Body of pancreas (tissue), 4 donors: ENCODE results near the gene SERPINF2.

Source experiments
- POLR2A ChIP-seq, 3 donors: fragments of 450-650 bp; IDR thresholded peaks; one replicate each; pipeline ENCODE4 v1.6.1; 2016; ENCODE audit warnings: antibody characterized with exemption in 3 of 3, mild to moderate bottlenecking in 2 of 3
- TF ChIP-seq, protein P1 (sequence below), 7 experiments: fragments of 450-650 bp in 4 of 7; fragments of 200-600 bp in 3 of 7; sonication (generic) in 3 of 7; IDR thresholded peaks; one replicate each; pipeline ENCODE4 v1.5.1; 2016 to 2019; ENCODE audit warnings: antibody characterized with exemption in 7 of 7

GRCh38 chr17:1714980-1715802, 27.5 kb upstream of the SERPINF2 start:
- TF ChIP-seq, protein P1, sequence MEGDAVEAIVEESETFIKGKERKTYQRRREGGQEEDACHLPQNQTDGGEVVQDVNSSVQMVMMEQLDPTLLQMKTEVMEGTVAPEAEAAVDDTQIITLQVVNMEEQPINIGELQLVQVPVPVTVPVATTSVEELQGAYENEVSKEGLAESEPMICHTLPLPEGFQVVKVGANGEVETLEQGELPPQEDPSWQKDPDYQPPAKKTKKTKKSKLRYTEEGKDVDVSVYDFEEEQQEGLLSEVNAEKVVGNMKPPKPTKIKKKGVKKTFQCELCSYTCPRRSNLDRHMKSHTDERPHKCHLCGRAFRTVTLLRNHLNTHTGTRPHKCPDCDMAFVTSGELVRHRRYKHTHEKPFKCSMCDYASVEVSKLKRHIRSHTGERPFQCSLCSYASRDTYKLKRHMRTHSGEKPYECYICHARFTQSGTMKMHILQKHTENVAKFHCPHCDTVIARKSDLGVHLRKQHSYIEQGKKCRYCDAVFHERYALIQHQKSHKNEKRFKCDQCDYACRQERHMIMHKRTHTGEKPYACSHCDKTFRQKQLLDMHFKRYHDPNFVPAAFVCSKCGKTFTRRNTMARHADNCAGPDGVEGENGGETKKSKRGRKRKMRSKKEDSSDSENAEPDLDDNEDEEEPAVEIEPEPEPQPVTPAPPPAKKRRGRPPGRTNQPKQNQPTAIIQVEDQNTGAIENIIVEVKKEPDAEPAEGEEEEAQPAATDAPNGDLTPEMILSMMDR (IDR thresholded peaks at IDR 0.05) = no peak
- peak; percentile 35 to 52 (median 48) for TF ChIP-seq POLR2A (IDR thresholded peaks at IDR 0.05)
